T-helper 1 cell (primary cell): ENCODE data around the gene ACER3.
A peak's percentile ranks its signal among the peaks of the same experiment; 100 is the strongest.

Experiments
- DNase-seq, 5 donors: peaks; one replicate each; pipeline ENCODE4 v3.0.0-alpha.2; 2012 to 2020

ACER3 gene

GRCh38 chr11:77064648-77065217 lies 204.0 kb downstream of the ACER3 start:
- no peak for DNase-seq

GRCh38 chr11:77065878-77066228 lies 205.1 kb downstream of the ACER3 start:
- DNase-seq = no peak

- peak; percentile 73 to 87 (median 80) for DNase-seq
These were observed 205.7 kb downstream of the ACER3 start, which contains the start of gene CAPN5 for GRCh38 chr11:77066229-77067042. TSS of gene CAPN5 (plus strand) at chr11:77066971. CDS start at chr11:77084887, 17,916 bp downstream.

- DNase-seq = no peak
These were observed 207.2 kb downstream of the ACER3 start for GRCh38 chr11:77067861-77068443.

- DNase-seq = no peak
These were observed 208.0 kb downstream of the ACER3 start for GRCh38 chr11:77068457-77069335.

- no peak for DNase-seq
These were observed 208.7 kb downstream of the ACER3 start for GRCh38 chr11:77069336-77069968.

- no peak for DNase-seq
These were observed 209.4 kb downstream of the ACER3 start for GRCh38 chr11:77069969-77070582.

- DNase-seq = no peak
These were observed 210.4 kb downstream of the ACER3 start for GRCh38 chr11:77071077-77071476.

- no peak for DNase-seq
These were observed 211.2 kb downstream of the ACER3 start for GRCh38 chr11:77071671-77072605.

GRCh38 chr11:77072851-77073327 lies 212.2 kb downstream of the ACER3 start:
- peak in 1 of 5 donors; percentile 20 for DNase-seq

- no peak for DNase-seq
These were observed 212.7 kb downstream of the ACER3 start for GRCh38 chr11:77073328-77074001.

- DNase-seq = peak in 1 of 5 donors; percentile 7
These were observed 213.5 kb downstream of the ACER3 start for GRCh38 chr11:77074205-77074604.

GRCh38 chr11:77074626-77075221 lies 214.0 kb downstream of the ACER3 start:
- DNase-seq = no peak

- DNase-seq = no peak
These were observed 214.7 kb downstream of the ACER3 start for GRCh38 chr11:77075425-77075905.
